ENCODE data around the gene CRACR2A. TPM values are rescaled to one million over a fixed set of nuclear protein-coding genes. Genes with fewer than 3 reads are reported as not detected.
A peak's percentile ranks its signal among the peaks of the same experiment; 100 is the strongest.

CRACR2A gene
- total RNA-seq, 1 experiment from 2014 or later, result 2.0 TPM

- no peak overlapping the region for H3K4me3 ChIP-seq (ENCODE audit: insufficient read depth, low read depth, low read length)
- H3K36me3 ChIP-seq (replicated peaks; ENCODE audit: control insufficient read depth, insufficient read depth, low read length), result no peaks in the 10 kb centered on the region
- no peak for DNase-seq
- H3K27me3 ChIP-seq (ENCODE audit: control insufficient read depth, insufficient read depth, low read length), result no peaks in the 10 kb centered on the region
Observed at GRCh38 chr12:3641428-3642018, 111.4 kb downstream of the CRACR2A start.

DNA sequence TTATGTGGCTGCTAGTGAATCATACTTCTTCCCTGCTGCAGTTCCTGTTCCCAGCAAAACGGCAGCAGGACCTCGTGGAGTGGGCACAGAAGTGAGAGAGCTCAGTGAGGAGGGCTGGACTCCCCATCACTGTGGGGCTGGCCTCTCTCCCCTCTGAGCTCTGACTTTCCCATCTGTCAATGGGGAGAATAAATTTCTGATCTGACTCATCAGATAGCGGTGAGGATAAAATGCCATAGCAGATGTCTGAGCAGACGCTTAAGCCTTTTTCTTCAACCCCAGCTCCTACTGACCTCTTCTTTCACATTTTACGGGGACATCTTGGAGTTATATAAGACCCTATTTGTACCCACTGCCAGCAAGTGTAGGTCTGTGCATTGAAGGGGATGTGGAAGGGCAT, 116.6 kb downstream of the CRACR2A start:
- H3K36me3 ChIP-seq (replicated peaks; ENCODE audit: control insufficient read depth, insufficient read depth, low read length), result no peaks in the 10 kb centered on the region
- no peak for DNase-seq
- no peaks in the 10 kb centered on the region for H3K27me3 ChIP-seq (ENCODE audit: control insufficient read depth, insufficient read depth, low read length)
- no peak overlapping the region for H3K4me3 ChIP-seq (ENCODE audit: insufficient read depth, low read depth, low read length)

DNA sequence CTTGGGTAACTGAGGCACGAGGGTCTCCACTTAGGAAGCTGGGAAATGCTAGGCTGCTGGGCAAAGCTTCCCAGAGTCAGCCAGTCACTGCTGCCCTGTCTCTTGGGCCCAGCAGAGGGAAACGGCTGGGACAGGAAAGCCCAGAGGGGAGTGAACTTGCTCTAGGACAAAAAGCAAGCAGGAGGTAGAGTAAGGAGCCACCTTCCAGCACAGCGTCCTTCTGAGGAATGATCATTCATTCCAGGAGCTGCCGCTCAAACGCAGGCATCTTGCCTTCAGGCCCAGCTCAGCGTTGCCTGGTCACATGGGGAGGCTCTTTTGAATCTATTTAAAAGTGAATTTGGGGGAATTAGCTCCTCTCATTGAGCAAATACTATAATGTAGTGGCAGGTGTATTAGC, 118.6 kb downstream of the CRACR2A start:
- H3K27me3 ChIP-seq (ENCODE audit: control insufficient read depth, insufficient read depth, low read length), result no peaks in the 10 kb centered on the region
- no peak overlapping the region for H3K4me3 ChIP-seq (ENCODE audit: insufficient read depth, low read depth, low read length)
- no peaks in the 10 kb centered on the region for H3K36me3 ChIP-seq (replicated peaks; ENCODE audit: control insufficient read depth, insufficient read depth, low read length)
- DNase-seq, result peak; percentile 54

DNA sequence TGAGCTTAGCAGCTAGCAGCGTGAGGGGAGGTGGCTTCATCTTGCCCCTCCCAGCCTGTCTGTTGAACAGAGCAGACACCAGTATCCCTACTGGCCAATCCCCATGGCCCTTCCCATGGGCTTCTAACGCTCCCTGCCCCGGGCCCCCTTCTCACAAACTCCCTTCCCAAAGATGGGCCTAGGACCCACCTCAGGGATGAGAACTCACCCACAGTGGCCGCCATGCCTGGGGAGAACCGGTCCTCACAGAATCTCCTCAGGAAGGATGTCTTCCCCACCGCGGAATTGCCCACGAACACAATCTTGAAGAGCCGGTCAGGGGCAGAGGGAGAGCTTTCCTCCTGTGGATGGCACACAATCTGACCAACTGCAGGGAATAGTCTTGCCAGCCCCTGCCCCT, 119.5 kb downstream of the CRACR2A start:
- no peaks in the 10 kb centered on the region for H3K27me3 ChIP-seq (ENCODE audit: control insufficient read depth, insufficient read depth, low read length)
- H3K36me3 ChIP-seq (replicated peaks; ENCODE audit: control insufficient read depth, insufficient read depth, low read length), result no peaks in the 10 kb centered on the region
- no peak for DNase-seq
- no peak overlapping the region for H3K4me3 ChIP-seq (ENCODE audit: insufficient read depth, low read depth, low read length)

GRCh38 chr12:3632754-3633153, 120.2 kb downstream of the CRACR2A start:
- H3K4me3 ChIP-seq (ENCODE audit: insufficient read depth, low read depth, low read length), result no peak overlapping the region
- no peaks in the 10 kb centered on the region for H3K27me3 ChIP-seq (ENCODE audit: control insufficient read depth, insufficient read depth, low read length)
- no peaks in the 10 kb centered on the region for H3K36me3 ChIP-seq (replicated peaks; ENCODE audit: control insufficient read depth, insufficient read depth, low read length)
- no peak for DNase-seq

- no peaks in the 10 kb centered on the region for H3K27me3 ChIP-seq (ENCODE audit: control insufficient read depth, insufficient read depth, low read length)
- DNase-seq, result no peak
- no peaks in the 10 kb centered on the region for H3K36me3 ChIP-seq (replicated peaks; ENCODE audit: control insufficient read depth, insufficient read depth, low read length)
- H3K4me3 ChIP-seq (ENCODE audit: insufficient read depth, low read depth, low read length), result no peak overlapping the region
Observed at GRCh38 chr12:3632256-3632655, 120.7 kb downstream of the CRACR2A start.

DNA sequence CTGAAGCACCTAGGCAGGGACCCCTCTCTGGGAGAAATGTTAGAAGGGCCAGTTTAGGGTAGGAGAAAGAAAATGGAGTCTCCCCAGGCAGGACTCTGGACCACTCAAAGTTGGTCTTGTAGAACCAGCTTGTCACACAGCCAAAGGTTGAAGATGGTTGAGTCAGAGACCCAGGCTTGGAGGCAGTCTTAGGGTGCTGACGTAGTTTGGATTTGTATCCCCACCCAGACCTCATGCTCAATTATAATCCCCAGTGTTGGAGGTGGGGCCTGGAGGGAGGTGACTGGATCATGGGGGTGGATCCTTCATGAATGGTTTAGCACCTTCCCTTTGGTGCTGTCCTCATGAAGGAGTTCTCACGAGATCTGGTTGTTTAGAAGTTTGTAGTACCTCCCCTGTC, 121.2 kb downstream of the CRACR2A start:
- no peak for DNase-seq
- H3K4me3 ChIP-seq (ENCODE audit: insufficient read depth, low read depth, low read length), result no peak overlapping the region
- H3K27me3 ChIP-seq (ENCODE audit: control insufficient read depth, insufficient read depth, low read length), result no peaks in the 10 kb centered on the region
- H3K36me3 ChIP-seq (replicated peaks; ENCODE audit: control insufficient read depth, insufficient read depth, low read length), result no peaks in the 10 kb centered on the region

GRCh38 chr12:3631272-3631637, 121.7 kb downstream of the CRACR2A start:
- no peak for DNase-seq
- Histone ChIP-seq H3K4me3 (ENCODE audit: insufficient read depth, low read depth, low read length) (no peak overlapping the region), H3K27me3 (ENCODE audit: control insufficient read depth, insufficient read depth, low read length) (no peaks in the 10 kb centered on the region), H3K36me3 (replicated peaks; ENCODE audit: control insufficient read depth, insufficient read depth, low read length) (no peaks in the 10 kb centered on the region)

GRCh38 chr12:3630621-3631271, 122.2 kb downstream of the CRACR2A start:
- Histone ChIP-seq H3K4me3 (ENCODE audit: insufficient read depth, low read depth, low read length) (no peak overlapping the region), H3K27me3 (ENCODE audit: control insufficient read depth, insufficient read depth, low read length) (no peaks in the 10 kb centered on the region), H3K36me3 (replicated peaks; ENCODE audit: control insufficient read depth, insufficient read depth, low read length) (no peaks in the 10 kb centered on the region)
- no peak for DNase-seq

DNA sequence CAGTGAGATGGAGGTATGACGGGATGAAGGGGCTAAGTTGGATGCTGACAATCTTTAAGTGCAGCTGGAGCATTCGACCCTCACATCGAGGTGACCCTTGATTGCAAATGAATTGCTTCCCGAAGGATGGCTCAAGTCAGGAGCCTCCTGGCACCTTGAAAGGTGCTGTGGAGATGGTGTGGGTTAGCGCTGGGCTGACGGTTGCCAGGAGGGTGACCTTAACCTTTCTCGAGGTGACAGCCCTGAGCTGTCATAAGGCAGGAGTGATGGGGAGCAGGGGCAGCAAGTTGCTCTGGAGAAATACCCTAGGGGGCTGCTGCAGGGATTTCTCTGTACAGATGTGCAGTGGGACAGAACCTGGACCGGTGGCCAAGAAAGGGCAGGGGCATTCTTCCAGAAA, 122.8 kb downstream of the CRACR2A start:
- H3K4me3 ChIP-seq (ENCODE audit: insufficient read depth, low read depth, low read length), result no peak overlapping the region
- no peak for DNase-seq
- H3K27me3 ChIP-seq (ENCODE audit: control insufficient read depth, insufficient read depth, low read length), result no peaks in the 10 kb centered on the region
- H3K36me3 ChIP-seq (replicated peaks; ENCODE audit: control insufficient read depth, insufficient read depth, low read length), result no peaks in the 10 kb centered on the region

- H3K27me3 ChIP-seq (ENCODE audit: control insufficient read depth, insufficient read depth, low read length), result no peaks in the 10 kb centered on the region
- DNase-seq, result no peak
- H3K4me3 ChIP-seq (ENCODE audit: insufficient read depth, low read depth, low read length), result no peak overlapping the region
- H3K36me3 ChIP-seq (replicated peaks; ENCODE audit: control insufficient read depth, insufficient read depth, low read length), result no peaks in the 10 kb centered on the region
Observed at GRCh38 chr12:3629057-3629830, 123.7 kb downstream of the CRACR2A start.

GRCh38 chr12:3628629-3629028, 124.3 kb downstream of the CRACR2A start:
- H3K36me3 ChIP-seq (replicated peaks; ENCODE audit: control insufficient read depth, insufficient read depth, low read length), result no peaks in the 10 kb centered on the region
- H3K4me3 ChIP-seq (ENCODE audit: insufficient read depth, low read depth, low read length), result no peak overlapping the region
- H3K27me3 ChIP-seq (ENCODE audit: control insufficient read depth, insufficient read depth, low read length), result no peaks in the 10 kb centered on the region
- DNase-seq, result no peak

GRCh38 chr12:3627336-3627735, 125.6 kb downstream of the CRACR2A start:
- no peak overlapping the region for H3K4me3 ChIP-seq (ENCODE audit: insufficient read depth, low read depth, low read length)
- no peaks in the 10 kb centered on the region for H3K27me3 ChIP-seq (ENCODE audit: control insufficient read depth, insufficient read depth, low read length)
- DNase-seq, result no peak
- H3K36me3 ChIP-seq (replicated peaks; ENCODE audit: control insufficient read depth, insufficient read depth, low read length), result no peaks in the 10 kb centered on the region

DNA sequence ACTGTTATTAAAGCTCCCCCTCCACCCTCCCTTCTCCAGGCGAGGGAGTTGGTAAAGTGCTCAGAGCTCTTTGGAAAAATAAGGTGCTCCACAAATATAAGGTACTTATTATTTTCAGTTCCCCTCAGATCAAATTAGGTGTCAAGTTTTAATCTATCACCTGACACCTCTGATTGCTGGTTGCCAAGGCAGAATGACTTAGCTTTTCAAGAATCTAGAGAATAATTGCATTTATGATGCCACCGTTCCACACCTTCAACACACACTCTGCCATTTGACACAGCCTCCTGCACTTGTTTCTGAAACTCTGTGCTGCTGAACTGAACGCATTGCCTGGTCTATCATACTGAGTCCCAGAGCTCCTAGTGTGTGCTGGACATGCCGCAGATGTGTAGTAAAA, 128.6 kb downstream of the CRACR2A start:
- H3K27me3 ChIP-seq (ENCODE audit: control insufficient read depth, insufficient read depth, low read length), result no peaks in the 10 kb centered on the region
- H3K36me3 ChIP-seq (replicated peaks; ENCODE audit: control insufficient read depth, insufficient read depth, low read length), result no peaks in the 10 kb centered on the region
- H3K4me3 ChIP-seq (ENCODE audit: insufficient read depth, low read depth, low read length), result no peak overlapping the region
- DNase-seq, result no peak
